PFSK-1 (cell line): ENCODE data around the gene MBOAT2.

Experiments used
- FOXP2 ChIP-seq: optimal IDR thresholded peaks from 2 replicates; pipeline ENCODE3; 2011; ENCODE audit warnings: borderline replicate concordance, control low read depth, inconsistent platforms; ENCODE audit not compliant: insufficient read depth; ENCODE audit errors: extremely low read length, extremely low read depth
- POLR2AphosphoS5 ChIP-seq: IDR thresholded peaks from 2 replicates; pipeline ENCODE4 v1.6.1; 2012; ENCODE audit warnings: low read depth, mild to moderate bottlenecking, control low read depth, low read length, moderate library complexity
- REST ChIP-seq, 2 experiments: IDR thresholded peaks; 2 replicates each; pipeline versions ENCODE4 v1.6.1 to v1.8.0; 2011 to 2012; ENCODE audit warnings: low read depth in 2 of 2, low read length in 2 of 2, control low read depth in 1 of 2, inconsistent platforms in 1 of 2, mild to moderate bottlenecking in 1 of 2, moderate library complexity in 1 of 2; ENCODE audit not compliant: insufficient read depth in 1 of 2
- SIN3A ChIP-seq: IDR thresholded peaks from 2 replicates; pipeline ENCODE4 v1.6.1; 2012; ENCODE audit warnings: mild to moderate bottlenecking, low read length, moderate library complexity, borderline replicate concordance; ENCODE audit not compliant: insufficient read depth
- TAF1 ChIP-seq: IDR thresholded peaks from 2 replicates; pipeline ENCODE4 v1.6.1; 2012; ENCODE audit warnings: low read length, control low read depth, borderline replicate concordance; ENCODE audit not compliant: insufficient read depth

GRCh38 chr2:8877332-8877731 lies 126.2 kb downstream of the MBOAT2 start:
- TF ChIP-seq POLR2AphosphoS5 (no peak), SIN3A (no peak), REST (IDR thresholded peaks at IDR 0.05; ENCODE audit: insufficient read depth in 1 of 2, low read depth in 2 of 2, low read length in 2 of 2) (no peak), TAF1 (no peak), FOXP2 (no peak)
